ENCODE data around the gene TBC1D5.

- TF ChIP-seq POLR2AphosphoS5 (IDR thresholded peaks at IDR 0.05; ENCODE audit: low read depth, low read length) (no peak), CTCF (IDR thresholded peaks at IDR 0.05) (no peak), SIN3A (IDR thresholded peaks at IDR 0.05; ENCODE audit: borderline replicate concordance, insufficient read depth, low read depth, low read length) (no peak)
Observed at GRCh38 chr3:17119201-17120072, 623.0 kb downstream of the TBC1D5 start.

All from Panc1 (cell line).